NCI-H345 treated with DMSO at 0.1 percent for 48 hours (cell line): ENCODE data around the gene WEE2.
"Not testable (repeated sequence)": the region's sequence is repeated elsewhere in the genome, so short reads cannot be mapped to it uniquely, and the experiment has no call there.

Experiments
- DNase-seq: peaks from one replicate; lab custom pipeline; 2025; ENCODE audit not compliant: unreplicated experiment; lab: John Stamatoyannopoulos, UW

WEE2 gene

GRCh38 chr7:141712603-141713255 lies 4.6 kb downstream of the WEE2 start:
- DNase-seq, result no peak

GRCh38 chr7:141713890-141714289 lies 5.7 kb downstream of the WEE2 start:
- DNase-seq, result no peak

GRCh38 chr7:141714571-141714970 lies 6.4 kb downstream of the WEE2 start:
- DNase-seq, result no peak

GRCh38 chr7:141715018-141715417 lies 6.9 kb downstream of the WEE2 start:
- DNase-seq, result no peak

GRCh38 chr7:141715794-141716689 lies 7.9 kb downstream of the WEE2 start:
- no peak for DNase-seq

GRCh38 chr7:141717450-141717849 lies 9.3 kb downstream of the WEE2 start:
- DNase-seq, result no peak

GRCh38 chr7:141722529-141722928 lies 14.4 kb downstream of the WEE2 start:
- no peak for DNase-seq

- no peak for DNase-seq
Observed at GRCh38 chr7:141729020-141729419, 20.9 kb downstream of the WEE2 start.

- DNase-seq, result no peak
Observed at GRCh38 chr7:141731476-141732149, 23.5 kb downstream of the WEE2 start.

- DNase-seq, result no peak
Observed at GRCh38 chr7:141737118-141737835, 29.1 kb downstream of the WEE2 start.

GRCh38 chr7:141737836-141738591 lies 29.9 kb downstream of the WEE2 start, which contains the start of gene SSBP1:
SSBP1 (plus strand) TSS chr7:141738358; CDS start chr7:141739167, 809 bp downstream.
- DNase-seq, result peak; percentile 94

- no peak for DNase-seq
Observed at GRCh38 chr7:141738592-141739013, 30.4 kb downstream of the WEE2 start.

- no peak for DNase-seq
Observed at GRCh38 chr7:141739250-141739649, 31.1 kb downstream of the WEE2 start.

GRCh38 chr7:141742229-141742628 lies 34.1 kb downstream of the WEE2 start:
- DNase-seq, result no peak

- no peak for DNase-seq
Observed at GRCh38 chr7:141744131-141744530, 36.0 kb downstream of the WEE2 start.

- DNase-seq, result no peak
Observed at GRCh38 chr7:141748396-141748795, 40.2 kb downstream of the WEE2 start.

- not testable (repeated sequence) for DNase-seq
Observed at GRCh38 chr7:141751904-141752303, 43.8 kb downstream of the WEE2 start.

GRCh38 chr7:141752634-141753033 lies 44.5 kb downstream of the WEE2 start:
- no peak for DNase-seq

GRCh38 chr7:141754939-141755338 lies 46.8 kb downstream of the WEE2 start:
- DNase-seq, result no peak

GRCh38 chr7:141763797-141764196 lies 55.6 kb downstream of the WEE2 start, which contains the start of gene TAS2R3:
TAS2R3 (plus strand) TSS chr7:141764097; CDS start chr7:141764159, 62 bp downstream.
- DNase-seq, result no peak
